HCT116 (cell line): ENCODE results near the gene PLCB1. TPM values are rescaled to one million over a fixed set of nuclear protein-coding genes. Genes with fewer than 3 reads are reported as not detected.
"Not testable (repeated sequence)": the region's sequence is repeated elsewhere in the genome, so short reads cannot be mapped to it uniquely, and the experiment has no call there.

Source experiments
- ATAC-seq: fragments of 200-7000 bp; cut with Tn5 transposase; 2 replicates; pipeline ENCODE4 v1.9.1; 2020; ENCODE audit warnings: mild to moderate bottlenecking, moderate library complexity
- BruUV-seq: library from RNA; stranded (reverse); fragments of 400-500 nt; replicated peaks from 2 replicates; lab custom pipeline; 2021; lab: Mats Ljungman, UMichigan
- CTCF ChIA-PET: fragments of 300-600 bp; sonication (Branson Sonifier 250); formaldehyde crosslinking; loops from one replicate; lab custom pipeline; 2021; ENCODE audit warnings: antibody characterized with exemption; lab: Charles Lee
- POLR2A ChIA-PET: fragments of 300-600, 350-600 bp; sonication (Branson Sonifier 250); formaldehyde crosslinking; loops from one replicate; lab custom pipeline; 2021; ENCODE audit warnings: antibody characterized with exemption; lab: Charles Lee
- RAD21 ChIA-PET, 2 experiments: fragments of 300-600 bp; sonication (Branson Sonifier 250); formaldehyde crosslinking; loops; one replicate each; lab custom pipeline; 2023; ENCODE audit warnings: low total read pairs in 2 of 2; ENCODE audit not compliant: uncharacterized antibody in 2 of 2, unreplicated experiment in 2 of 2, low non-redundant PET in 1 of 2; lab: Charles Lee
- DNase-seq: peaks from one replicate; pipeline ENCODE4 v3.0.0-alpha.2; 2010; ENCODE audit warnings: low read depth, low spot score
- H2AFZ ChIP-seq: fragments of 200-600 bp; shearing (Covaris generic), sonication (generic); 2 replicates; pipeline ENCODE4 v1.6.1; 2017; ENCODE audit warnings: low read depth, mixed run types, mixed read lengths, antibody characterized with exemption, low read length; ENCODE audit not compliant: poor library complexity, severe bottlenecking
- H3K27ac ChIP-seq: 2 replicates; pipeline ENCODE4 v1.5.1; 2012; ENCODE audit warnings: low read depth, low read length
- H3K27me3 ChIP-seq: fragments of 200-600 bp; sonication (generic); 2 replicates; pipeline ENCODE4 v1.6.1; 2016; ENCODE audit warnings: mixed run types, low read length, mixed read lengths; ENCODE audit not compliant: insufficient read depth
- H3K36me3 ChIP-seq, 2 experiments: fragments of 200-500 bp in 1 of 2; fragments of 200-600 bp in 1 of 2; sonication (Bioruptor generic) in 1 of 2; sonication (generic) in 1 of 2; 2 replicates each; pipeline versions ENCODE4 v1.5.1 to v1.6.1; 2014 to 2016; ENCODE audit warnings: low read length in 2 of 2, inconsistent platforms in 1 of 2, mixed read lengths in 1 of 2, mixed run types in 1 of 2; ENCODE audit not compliant: insufficient read depth in 2 of 2, control insufficient read depth in 1 of 2
- H3K4me1 ChIP-seq, 2 experiments: fragments of 200-600 bp in 1 of 2; sonication (generic) in 1 of 2; 2 replicates each; pipeline versions ENCODE4 v1.5.1 to v1.6.1; 2012 to 2017; ENCODE audit warnings: low read length in 2 of 2, inconsistent platforms in 1 of 2, mild to moderate bottlenecking in 1 of 2, mixed read lengths in 1 of 2, mixed run types in 1 of 2, moderate library complexity in 1 of 2; ENCODE audit not compliant: insufficient read depth in 2 of 2, control insufficient read depth in 1 of 2
- H3K4me2 ChIP-seq: fragments of 200-600 bp; sonication (generic); 2 replicates; pipeline ENCODE4 v1.6.1; 2017; ENCODE audit warnings: mixed run types, low read length, mixed read lengths
- H3K4me3 ChIP-seq, 2 experiments: fragments of 200-600 bp in 1 of 2; sonication (generic) in 1 of 2; replicated peaks in 1 of 2; 2 replicates each; pipeline ENCODE4 v1.5.1; 2011 to 2016; ENCODE audit warnings: low read length in 2 of 2, control low read depth in 1 of 2, low read depth in 1 of 2, mild to moderate bottlenecking in 1 of 2, mixed read lengths in 1 of 2, mixed run types in 1 of 2
- H3K79me2 ChIP-seq: fragments of 200-600 bp; sonication (generic); 2 replicates; pipeline ENCODE4 v1.6.1; 2017; ENCODE audit warnings: mild to moderate bottlenecking, mixed run types, low read length, moderate library complexity, mixed read lengths; ENCODE audit not compliant: insufficient read depth
- H3K9ac ChIP-seq: fragments of 200-600 bp; sonication (generic); 2 replicates; pipeline ENCODE4 v1.6.1; 2016; ENCODE audit warnings: low read length, mixed read lengths
- H3K9me2 ChIP-seq: fragments of 200-600 bp; sonication (generic), shearing (Covaris generic); 2 replicates; pipeline ENCODE4 v1.6.1; 2017; ENCODE audit warnings: mixed run types, mild to moderate bottlenecking, moderate library complexity; ENCODE audit not compliant: insufficient read depth
- H3K9me3 ChIP-seq, 2 experiments: fragments of 200-500 bp in 1 of 2; fragments of 200-600 bp in 1 of 2; sonication (Bioruptor generic) in 1 of 2; sonication (generic) in 1 of 2; 2 replicates each; pipeline ENCODE4 v1.6.1; 2014 to 2017; ENCODE audit warnings: low read length in 2 of 2, mixed read lengths in 2 of 2, inconsistent platforms in 1 of 2, low read depth in 1 of 2, mild to moderate bottlenecking in 1 of 2, mixed run types in 1 of 2, moderate library complexity in 1 of 2; ENCODE audit not compliant: control insufficient read depth in 1 of 2, insufficient read depth in 1 of 2
- H4K20me1 ChIP-seq: fragments of 200-600 bp; sonication (generic), shearing (Covaris generic); 2 replicates; pipeline ENCODE4 v1.6.1; 2017; ENCODE audit warnings: mixed run types, mild to moderate bottlenecking, moderate library complexity; ENCODE audit not compliant: insufficient read depth
- FOSL1 ChIP-seq: IDR thresholded peaks from 2 replicates; pipeline ENCODE4 v1.6.1; 2012; ENCODE audit warnings: low read depth
- REST ChIP-seq: IDR thresholded peaks from 2 replicates; pipeline ENCODE4 v1.6.1; 2012; ENCODE audit warnings: low read depth
- intact Hi-C: fragments of 100-400 bp; cut with micrococcal nuclease; formaldehyde crosslinking; loops from 2 replicates; pipeline ENCODE4 v1.10.0; 2022
- total RNA-seq: library from RNA; stranded (reverse); gene quantifications from one replicate; pipeline ENCODE4 v1.2.1, GENCODE V29; 2021; ENCODE audit not compliant: unreplicated experiment

Gene PLCB1
- total RNA-seq, 1 experiment from 2014 or later: 15.8 TPM

DNA sequence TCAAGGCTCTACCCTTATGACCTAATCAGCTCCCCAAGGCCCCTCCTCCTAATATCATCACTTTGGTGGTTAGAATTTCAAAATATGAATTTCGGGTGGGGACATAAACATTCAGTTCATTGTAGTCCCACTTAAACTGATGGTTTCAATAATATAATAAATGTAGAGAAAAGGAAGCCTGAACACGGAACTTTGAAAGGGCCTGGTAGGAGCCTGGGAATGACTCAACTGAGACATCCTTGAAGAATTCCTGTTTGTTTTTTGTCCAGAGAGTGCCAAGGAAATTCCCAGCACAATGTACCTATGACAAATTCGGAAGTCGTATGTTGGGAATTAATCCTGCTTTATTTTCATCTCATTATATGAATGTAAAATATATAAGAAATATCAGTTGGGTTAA, 457.9 kb downstream of the PLCB1 start (continued):
- TF ChIP-seq REST (no peak), FOSL1 (no peak)
- TF ChIP-seq, all 23 proteins: peak for 0

DNA sequence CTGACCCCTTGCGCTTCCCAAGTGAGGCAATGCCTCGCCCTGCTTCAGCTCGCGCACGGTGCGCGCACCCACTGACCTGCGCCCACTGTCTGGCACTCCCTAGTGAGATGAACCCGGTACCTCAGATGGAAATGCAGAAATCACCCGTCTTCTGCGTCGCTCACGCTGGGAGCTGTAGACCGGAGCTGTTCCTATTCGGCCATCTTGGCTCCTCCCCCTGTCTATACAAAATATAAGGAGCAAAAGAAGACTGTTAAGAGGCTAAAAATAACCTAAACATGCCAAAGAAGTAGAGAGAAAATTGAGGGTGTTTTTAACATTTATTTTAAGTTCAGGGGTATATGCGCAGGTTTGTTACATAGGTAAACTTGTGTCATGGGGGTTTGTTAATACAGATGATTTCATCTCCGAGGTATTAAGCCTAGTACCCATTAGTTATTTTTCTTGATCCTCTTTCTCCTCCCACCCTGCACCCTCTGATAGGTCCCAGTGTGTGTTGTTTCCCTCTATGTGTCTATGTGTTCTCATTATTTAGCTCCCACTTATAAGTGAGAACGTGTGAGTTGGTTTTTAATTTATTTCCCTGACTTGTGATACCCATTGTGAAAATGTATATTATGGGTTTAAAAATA, 469.0 kb downstream of the PLCB1 start:
- H3K9me3 ChIP-seq, RAD21 ChIA-PET, CTCF ChIA-PET, H3K4me1 ChIP-seq, DNase-seq, H3K79me2 ChIP-seq, intact Hi-C loops, H3K9me2 ChIP-seq, H3K27me3 ChIP-seq, H4K20me1 ChIP-seq, H3K36me3 ChIP-seq: not testable (repeated sequence)
- H3K4me2 ChIP-seq: peak overlapping the region; percentile 73
- BruUV-seq: TSS peak; percentile 42
- peak overlapping the region; percentile 47 to 59 for H3K4me3 ChIP-seq
- peak overlapping the region; percentile 29 for H3K9ac ChIP-seq
- POLR2A ChIA-PET: interaction anchor here (0.8 kb wide), 1 partner anchor 17 kb away, joined by 3 read pairs; no protein-coding TSS in a partner anchor
- peak; percentile 75 for ATAC-seq
- peak overlapping the region; percentile 57 for H3K27ac ChIP-seq
- H2AFZ ChIP-seq: peak overlapping the region; percentile 77
